Measurements from ENCODE around the gene WNT8B.

WNT8B gene

DNA sequence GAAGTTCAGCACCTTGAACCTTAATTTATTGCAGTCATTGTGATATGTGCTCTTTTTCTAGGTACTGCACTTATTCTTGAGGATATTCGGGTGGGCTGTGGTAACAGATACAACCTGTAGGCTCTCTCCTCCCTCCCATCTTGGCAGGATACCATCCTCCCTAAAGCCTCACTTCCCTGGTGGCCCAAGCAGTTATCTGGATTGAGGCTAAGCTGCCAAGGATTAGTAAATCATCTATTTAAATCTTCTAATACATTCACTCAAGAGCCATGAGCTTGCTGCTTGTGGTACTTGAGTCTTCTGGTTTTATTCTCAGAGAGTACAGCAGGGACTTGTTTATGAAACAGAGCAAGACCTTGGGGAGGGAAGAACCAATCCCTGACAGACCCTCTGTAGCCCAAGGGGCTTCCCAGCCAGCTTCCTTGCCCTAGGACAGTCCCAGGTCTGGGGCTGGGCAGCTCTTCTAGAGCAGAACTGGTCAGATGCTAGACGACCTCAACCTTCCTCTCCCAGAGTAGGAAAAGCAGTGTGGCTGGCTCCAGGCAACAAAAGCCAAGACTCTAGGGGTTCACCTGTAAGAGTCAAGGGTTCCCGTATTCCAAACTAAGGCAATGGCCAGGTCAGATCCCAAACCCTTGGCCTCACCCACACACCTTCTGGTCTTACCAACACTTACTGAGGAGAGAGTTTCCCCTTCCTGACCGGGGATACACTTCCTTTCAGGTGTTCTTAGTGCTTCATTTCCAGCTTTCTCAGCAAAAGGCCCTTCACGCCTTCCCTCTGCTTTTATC lies 21.3 kb downstream of the WNT8B start:
- no peak for DNase-seq

DNA sequence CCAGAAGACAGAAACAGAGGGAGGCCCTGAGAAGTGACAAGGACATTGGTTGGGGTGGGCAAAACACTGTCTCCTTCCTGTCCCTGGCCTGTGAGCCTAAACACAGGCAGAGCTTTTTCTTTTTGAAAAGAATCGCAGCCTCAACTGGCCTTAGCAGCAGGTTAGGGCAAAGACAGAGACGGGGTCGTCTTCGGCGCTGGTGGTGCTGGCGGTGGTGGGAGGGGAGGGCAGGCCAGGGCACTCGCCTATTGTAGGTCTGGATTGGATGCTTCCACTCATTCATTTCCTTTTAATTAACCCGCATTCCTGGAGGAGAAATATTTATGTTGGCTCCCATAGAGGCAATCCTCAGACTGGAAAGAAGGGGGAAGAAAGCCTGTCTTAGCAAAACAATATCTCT lies 22.6 kb downstream of the WNT8B start:
- DNase-seq = no peak

DNA sequence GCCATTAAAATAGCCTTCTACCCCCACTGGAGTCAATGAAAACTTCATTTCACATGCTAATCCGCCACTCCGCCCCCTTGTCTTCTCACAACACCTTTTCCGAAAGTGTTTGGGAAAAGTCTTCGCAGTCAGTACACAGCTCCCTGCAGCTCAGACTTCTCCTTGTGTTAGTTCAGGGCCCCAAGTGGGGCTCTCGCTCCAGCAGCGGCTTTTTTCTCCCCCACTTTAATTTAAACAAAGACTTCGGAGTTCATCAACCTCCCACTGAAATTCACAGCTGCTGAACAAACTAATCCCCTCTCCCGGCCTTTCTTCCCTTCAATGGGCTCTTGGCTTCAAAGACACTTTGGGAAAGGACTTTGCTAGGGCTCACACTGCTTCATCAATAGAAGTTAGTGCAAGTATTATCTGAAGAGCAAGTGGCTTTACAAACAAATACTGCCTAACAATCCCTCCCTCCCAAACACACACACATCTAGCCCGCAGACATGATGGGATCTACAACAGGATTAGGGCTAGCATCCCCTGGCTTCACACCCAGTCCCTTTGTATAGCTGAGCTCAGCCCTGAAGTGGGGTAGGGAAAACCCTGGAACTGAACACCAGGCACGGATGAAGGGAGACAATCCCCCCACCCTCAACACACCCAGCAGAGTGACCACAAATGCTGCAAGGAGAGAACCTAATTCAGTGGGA lies 23.1 kb downstream of the WNT8B start:
- no peak for DNase-seq

DNA sequence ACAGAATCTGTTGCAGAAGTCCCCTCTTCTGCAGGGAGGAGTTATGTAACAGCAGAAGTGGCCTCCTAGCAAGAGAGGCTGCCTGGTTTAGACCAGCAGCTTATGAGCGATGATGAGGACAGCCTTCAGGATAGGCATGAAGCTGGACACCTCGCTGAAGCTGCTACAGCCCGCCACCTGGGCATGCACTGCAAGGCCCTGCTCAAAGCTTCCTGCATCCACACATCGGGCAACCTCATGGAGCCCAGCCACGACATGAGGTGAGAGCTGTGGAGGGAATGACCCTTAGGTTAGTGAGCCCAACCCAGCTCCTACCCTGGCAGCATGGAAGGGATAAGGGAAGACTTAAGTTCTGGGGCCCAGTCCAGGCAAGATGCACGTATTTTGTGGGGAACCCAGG lies 24.7 kb downstream of the WNT8B start:
- DNase-seq = no peak

DNA sequence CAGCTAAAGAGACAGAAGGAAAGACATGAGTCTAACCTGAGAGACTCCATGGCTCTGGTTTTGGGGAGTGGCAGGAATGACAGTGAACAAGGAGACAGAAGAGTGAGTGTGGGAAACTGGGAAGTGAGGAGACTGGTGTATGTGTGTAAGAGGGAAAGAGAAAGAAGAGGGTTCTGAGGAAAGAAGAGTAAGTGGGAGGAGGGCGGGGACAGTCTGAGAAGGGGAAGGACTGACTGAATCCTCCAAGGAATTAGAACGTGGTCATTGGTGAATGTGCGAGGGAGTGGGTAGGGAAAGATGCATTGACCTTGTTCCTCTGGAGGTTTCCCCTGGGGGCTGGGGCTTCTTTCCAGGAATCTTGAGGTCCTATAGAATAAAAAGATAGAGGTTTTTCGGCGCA lies 26.6 kb downstream of the WNT8B start:
- no peak for DNase-seq

DNA sequence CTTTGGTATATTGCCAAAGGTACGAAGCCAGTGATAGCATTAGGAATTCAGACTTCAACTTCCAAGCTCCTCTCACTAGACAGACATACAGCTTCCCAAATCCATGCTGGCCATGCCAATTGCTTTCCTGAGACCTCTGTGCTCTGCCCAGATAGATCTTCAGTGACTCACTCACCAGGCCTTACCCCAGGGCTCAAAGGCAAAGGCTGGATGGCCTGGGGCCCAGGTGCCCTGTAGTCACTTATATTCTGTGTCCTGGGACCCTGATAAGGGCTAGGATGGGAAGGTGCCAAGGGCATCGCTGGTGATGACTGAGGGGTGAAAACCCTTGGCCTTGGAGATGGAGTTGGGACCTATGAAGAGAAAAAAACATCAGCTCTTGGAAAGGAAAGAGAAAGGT lies 27.7 kb downstream of the WNT8B start:
- DNase-seq = no peak

DNA sequence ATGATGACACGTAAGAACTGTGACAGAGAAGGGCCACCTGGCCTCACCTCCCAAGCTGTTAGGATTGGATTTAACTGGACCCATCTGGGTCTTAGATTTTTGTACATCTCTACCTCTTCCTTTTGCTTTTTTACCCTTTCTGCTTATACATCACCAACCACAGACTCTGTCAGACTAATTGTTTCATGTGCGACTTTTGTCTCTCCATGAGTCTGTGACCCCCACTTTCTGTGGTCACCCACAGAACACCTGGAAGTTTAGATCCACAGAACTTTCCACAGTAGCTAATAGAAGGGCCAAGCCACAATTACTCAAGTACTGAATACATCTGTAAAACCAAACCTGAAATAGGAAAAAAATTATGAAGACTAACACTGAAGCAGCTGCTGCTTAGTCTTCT lies 33.8 kb downstream of the WNT8B start:
- DNase-seq = no peak

DNA sequence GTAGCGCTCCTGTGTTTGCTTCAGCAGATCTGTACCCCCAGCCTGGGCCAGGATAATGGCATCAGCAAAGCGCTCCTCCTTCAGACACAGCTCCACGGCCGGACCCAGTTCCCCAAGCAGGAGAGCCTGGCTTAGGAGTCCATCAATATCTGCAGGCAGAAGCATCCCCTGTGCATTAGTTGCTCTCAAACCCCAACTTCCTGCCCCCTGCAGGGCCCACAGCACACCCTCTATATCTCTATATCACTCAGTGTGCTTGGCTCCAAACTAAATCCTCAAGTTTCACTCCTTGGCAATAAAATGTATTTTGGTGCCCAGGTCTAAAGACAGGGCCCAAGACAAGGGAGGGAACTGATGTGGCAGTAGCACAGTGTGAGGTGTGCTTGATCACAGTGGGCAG lies 35.2 kb downstream of the WNT8B start:
- DNase-seq = no peak

DNA sequence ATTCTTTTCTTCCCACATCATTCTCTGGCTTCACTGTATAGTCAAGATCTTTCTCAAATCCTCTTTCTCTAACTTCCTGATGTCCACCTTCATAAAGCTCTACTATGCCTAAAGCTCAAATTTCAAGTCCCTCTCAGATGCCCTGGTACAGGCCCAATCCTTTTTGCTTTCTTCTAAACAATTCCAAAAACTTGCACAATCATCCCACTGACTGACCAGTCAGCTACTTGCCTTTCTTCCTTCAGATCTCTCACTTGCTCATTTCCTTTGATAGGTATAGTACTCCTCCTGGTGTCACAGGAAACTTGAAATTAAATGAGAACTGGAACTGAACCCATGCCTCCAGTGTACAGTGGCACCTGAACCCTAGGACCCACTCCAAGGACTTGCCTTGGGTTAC lies 38.6 kb downstream of the WNT8B start:
- DNase-seq = no peak

DNA sequence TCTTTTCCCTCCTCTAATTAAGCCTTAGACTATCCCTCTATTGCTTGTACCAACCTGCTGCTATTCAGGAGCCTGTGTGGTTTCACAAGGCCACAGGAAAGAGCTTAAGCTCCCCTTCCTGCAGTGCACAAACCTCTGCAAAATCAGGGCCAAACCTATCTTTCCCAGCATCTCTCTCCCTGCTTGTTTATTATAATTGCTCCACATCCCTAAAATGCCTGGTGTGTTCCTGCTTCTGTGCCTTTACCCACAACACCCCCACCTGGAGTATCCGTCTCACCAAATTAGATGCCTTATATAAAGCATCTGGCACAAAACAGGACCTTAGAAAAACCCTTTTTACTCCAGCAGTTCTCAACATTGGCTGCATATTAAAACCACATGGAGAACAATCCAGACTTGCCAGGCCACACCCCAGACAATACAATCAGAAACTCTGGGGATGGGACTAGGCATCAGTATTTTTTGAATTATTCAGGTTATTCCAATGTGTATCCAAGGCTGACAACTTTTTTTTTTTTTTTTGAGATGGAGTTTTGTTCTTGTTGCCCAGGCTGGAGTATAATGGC lies 40.2 kb downstream of the WNT8B start:
- no peak for DNase-seq

DNA sequence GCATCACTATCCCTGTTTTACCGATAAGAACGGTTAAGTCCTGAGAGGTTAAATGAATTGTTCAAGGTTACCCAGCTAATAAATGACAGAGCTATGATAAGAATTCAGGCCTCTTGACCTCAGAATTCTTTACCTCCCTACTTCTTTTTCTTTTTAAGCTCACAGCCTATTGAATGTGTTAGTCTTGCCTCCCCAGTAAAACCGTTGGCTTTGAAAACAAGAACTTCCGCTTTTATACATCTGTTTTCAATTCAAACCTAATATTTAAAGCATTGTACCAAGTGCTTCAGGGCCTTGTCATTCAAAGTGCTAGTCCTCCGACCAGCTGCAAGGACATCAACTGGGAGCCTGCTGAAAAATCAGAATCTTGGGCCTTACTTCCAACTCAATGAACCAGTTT lies 41.3 kb downstream of the WNT8B start:
- DNase-seq = no peak

DNA sequence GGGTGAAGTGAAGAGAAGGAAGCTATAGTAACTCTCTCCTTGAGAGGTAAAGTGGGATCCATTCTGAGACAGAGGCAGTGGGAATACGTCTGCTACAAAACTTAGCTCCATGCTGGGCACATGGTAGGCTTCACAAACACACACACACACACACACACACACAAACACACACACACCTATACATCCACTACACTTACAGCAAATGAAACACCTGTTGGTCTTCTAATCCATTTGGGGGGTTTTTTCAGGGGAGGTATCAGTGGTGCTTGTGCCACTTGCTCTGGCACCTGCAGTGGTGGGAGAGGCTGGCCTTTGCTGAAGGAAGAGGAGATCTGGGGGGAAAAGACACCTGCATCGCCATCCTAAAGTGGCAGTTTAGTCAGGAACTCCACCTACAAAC lies 42.4 kb downstream of the WNT8B start:
- no peak for DNase-seq

DNA sequence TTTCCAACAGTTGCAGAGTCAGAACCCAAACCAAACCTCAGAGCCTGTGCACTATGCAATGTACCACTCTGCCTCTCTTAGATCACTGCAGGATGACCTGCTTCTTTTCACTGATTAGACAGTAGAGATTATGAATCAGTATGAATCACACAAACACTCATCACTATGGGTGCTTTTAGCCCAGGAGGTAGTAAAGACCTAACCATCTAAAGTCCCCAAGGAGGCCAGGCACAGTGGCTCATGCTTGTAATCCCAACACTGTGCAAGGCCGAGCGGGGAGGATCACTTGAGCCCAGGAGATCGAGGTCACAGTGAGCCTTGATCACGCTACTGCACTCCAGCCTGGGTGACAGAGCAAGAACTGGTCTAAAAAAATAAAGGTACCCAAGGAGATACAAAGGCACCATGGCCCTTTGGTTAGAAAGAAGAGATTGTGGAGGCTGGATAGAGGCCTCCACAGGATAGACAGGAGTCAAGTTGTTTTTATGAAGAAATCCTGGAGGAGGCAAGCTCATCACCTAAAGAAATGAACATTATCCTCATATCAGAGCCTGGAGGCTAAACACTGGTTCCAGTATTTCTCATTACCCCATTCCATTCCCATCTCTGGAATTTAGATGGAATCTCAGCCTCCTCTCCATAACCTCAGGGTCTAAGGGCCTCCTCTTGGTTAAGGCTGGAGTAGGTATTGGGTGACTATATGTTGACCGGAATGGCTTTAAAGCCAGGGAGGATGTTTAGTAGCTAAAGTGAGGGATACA lies 44.0 kb downstream of the WNT8B start:
- DNase-seq = no peak

DNA sequence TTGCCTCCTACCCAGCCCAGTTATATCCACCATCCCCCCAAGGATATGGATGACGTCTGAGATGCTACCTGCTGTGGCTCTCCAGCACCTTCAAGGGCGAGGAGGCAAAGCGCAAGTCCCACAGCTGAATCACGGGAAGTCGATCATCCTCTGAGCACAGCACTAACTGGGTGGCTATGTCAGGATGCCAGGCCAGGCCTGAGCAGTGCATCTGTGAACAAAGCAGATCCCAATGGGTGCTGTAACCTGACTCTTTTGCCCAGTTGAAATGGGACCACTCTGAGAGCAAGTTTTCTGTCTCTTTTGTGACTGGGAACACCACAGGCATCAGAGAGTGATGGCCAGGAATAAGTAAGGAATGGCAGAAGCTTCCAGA lies 44.5 kb downstream of the WNT8B start:
- no peak for DNase-seq

DNA sequence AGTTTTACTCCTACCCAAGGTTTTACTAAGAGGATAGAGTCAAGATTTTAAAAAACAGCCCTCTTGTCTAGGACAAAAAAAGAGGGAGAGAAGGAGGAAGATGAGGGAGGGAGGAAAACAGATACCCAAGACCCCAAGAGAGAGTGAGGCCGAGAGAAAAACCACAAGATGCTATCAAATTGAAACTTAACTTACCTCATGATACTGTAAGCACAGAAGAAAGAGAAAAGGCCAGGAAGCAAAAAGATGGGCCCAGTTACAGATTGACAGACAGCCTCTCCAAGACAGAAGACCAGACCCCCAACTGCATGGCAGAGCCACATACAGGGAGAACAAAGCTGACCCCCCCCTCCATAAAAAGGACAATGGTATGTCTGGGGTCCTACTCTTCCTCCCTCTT lies 45.5 kb downstream of the WNT8B start:
- DNase-seq = no peak

DNA sequence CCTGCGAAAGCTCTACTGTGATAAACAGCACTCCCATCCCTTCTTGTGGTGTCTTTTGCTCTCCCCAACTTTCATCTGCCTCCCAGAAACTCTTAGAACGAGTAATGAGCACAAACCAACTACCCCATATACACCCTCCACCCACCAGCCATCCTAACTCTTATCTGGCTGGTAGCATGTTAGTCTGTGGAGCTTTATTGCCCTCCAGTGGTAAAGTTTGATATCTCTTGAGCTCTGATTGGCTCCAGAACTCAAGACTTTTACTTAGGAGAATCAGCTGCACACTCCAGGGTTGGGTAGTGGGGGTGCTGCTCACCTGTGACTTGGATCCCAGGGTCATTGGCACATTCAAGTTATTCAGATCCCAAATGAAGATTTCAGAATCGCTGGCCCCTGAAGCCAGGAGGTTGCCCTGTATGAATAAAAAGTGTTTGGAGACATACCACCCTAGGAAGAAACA lies 45.9 kb downstream of the WNT8B start:
- peak; percentile 31 to 41 for DNase-seq

DNA sequence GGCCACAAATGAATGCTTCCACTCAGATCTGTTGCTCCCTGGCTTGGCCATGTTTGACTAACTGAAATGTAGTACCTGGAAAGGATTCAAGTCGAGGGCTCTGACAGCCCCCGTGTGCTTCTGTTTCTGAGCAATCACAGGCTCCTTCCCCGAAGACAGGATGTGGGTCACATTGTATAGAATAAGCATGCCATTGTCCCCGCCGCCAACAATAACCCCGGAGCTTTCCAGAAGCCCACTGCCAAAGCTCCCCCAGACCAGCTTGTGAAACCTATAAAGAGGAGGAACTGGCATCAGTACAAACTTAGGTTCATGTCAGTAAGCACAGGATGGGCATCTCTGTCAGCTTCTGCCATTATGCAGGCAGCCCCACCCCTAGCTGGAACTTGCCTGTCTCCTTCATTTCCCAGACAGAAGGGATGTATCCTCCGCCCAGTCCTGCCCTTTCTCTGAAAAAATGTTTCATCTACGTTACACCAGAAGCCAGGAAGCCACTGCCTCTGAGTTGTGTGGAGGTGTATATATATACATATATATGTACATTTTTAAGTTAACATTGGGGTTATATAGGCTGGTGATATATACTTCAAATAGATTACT lies 46.5 kb downstream of the WNT8B start:
- DNase-seq = no peak

DNA sequence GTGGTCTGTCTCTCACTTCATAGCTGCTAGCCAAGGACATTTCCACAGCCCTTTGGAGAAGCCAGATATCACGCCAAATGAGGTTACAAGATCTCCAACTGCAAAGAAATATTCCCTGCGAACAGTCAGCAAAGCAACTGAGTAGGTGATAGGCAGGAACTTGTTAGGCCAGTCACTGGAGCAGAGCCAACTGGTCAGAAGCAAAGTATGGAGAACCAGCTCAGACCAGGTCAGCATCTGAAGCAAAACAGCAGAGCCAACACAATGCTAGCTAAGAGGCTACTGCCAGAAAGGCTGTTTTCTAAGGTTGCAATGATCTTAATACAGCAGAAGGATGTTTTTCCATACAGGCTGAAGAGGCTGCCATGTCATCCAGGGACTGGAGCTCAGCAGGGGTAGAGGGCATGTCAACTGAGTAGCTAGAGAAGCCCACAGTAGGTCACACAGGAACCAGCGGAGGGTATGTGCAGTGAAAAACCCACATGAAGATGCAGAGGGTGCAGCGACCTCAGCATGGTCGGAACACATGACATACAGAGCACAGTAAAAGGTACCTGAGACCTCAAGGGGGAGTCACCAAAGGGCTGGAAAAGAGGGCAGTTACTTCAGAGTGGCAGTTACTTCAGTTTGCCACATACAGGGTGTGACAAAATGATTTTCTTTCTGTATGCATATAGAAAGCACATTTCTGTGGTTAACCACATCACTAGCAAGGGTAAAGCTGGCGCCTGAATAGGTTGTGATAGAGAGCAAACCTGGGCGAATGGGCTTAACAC lies 47.9 kb downstream of the WNT8B start:
- no peak for DNase-seq

DNA sequence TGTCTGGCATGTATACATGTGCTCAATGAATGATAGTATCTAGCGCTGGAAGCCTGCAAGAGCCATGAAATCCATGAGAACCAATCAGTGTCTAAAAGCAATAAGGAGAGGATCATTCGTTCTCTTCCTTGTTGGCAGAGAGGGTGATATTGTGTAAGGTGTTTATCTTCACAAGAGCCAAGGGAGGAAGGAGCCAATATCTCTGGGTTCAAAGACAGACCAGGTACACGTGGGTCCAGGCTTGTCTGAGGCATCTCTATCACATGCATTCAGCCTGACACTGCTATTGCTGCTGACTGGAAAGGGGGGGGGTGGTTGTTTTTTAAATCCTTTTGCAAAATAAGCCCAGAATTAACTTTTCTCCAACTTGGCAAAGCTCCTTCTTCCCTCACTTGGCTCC lies 52.8 kb downstream of the WNT8B start:
- no peak for DNase-seq

DNA sequence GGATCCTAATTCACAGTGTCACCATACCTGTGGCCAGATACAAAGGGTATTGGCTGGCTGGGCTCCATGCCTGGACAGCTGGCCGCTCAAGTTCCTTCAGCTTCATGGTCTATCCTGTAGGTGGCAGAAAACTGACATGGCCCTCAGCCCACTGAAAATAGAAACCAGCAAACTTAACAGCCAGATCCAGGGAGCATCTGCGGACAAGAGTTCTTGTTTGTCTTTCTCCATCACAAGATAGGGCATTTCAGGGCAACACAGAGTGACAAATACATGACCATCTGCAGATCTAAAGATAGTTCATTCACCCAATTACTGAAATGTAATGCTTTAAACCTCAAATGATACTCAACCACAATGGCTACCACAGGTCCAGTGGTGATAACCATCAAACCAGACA lies 54.0 kb downstream of the WNT8B start:
- peak in 1 of 2 experiments; percentile 33 for DNase-seq

DNA sequence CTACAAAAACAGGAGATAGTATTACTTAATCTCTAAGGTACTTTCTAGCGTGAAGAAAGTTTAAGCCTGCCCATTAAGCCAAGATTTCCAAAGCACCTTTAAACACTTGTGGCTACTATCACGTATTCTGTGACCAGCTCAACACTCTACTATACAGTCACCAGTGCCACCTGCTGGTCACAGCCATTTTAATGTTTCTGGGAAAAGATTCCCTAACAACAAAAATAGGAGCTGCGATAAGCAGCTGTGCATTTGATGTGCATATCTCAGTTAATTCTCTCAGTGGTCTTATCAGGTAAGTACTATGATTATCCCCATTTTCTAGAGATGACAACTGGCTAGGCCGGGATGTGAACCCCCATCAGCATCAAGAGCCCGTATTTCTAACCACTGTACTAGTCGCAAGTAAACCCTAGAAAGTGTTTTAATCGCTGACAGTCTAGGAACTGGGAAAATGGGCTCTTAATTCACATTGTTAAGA lies 56.0 kb downstream of the WNT8B start:
- DNase-seq = peak; percentile 53 to 58
